GM18858 (cell line): ENCODE data around the gene CDKAL1.

Experiments used
- ATAC-seq: cut with Tn5 transposase; IDR thresholded peaks from one replicate; pipeline ENCODE4 v1.9.1; 2021; ENCODE audit not compliant: unreplicated experiment

The CDKAL1 gene

DNA sequence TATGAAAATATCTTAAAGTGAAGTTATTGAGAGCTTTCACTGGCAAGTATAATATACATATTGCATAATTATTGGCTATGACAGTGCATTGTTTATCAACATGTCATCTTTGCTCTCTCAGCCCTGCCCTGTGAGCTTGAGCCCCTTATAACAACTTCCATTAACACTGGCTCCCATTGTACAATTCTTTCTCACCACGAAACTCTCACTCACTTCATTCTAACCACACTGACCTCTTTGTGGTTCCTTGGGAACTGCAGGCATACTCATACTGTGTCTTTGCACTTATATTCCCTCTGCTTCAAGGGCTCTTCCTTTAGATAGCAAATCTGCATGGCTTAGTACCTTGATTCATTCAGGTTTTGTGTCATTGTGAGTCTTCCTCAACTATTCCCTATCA is 411.8 kb downstream of the CDKAL1 start:
- ATAC-seq: peak; percentile 93

DNA sequence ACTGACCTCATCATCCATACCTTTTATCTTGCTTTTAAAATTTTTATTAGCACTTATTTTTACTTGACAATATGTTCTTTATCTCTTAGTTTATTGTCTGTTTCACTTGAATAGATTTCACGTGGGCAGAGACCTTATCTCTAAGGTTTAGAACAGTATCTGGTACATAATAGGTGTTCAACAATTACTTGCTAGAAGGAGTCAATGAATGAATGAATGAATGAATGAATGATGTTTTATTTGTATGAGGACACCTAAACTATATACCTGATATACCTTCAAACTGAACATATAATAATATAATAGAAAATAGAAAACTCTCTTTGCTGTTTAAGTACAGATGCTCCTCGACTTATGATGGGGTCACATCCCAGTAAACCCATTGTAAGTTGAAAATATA is 412.6 kb downstream of the CDKAL1 start:
- ATAC-seq: no peak

DNA sequence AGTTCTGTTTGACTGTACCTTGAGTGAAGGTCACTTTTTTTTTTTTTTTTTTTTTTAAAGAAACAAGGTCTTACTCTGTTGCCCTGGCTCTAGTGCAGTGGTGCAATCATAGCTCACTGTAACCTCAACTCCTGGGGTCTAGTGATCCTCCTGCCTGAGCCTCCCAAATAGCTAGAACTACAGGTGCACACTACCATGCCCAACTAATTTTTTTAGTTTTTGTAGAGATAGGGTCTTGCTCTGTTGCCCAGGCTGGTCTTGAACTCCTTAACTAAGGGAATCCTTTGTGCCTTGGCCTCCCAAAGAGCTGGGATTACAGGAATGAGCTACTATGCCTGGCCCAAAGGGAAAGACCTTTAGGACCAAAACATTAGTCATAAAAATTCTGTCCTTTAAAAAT is 413.7 kb downstream of the CDKAL1 start:
- ATAC-seq: no peak

DNA sequence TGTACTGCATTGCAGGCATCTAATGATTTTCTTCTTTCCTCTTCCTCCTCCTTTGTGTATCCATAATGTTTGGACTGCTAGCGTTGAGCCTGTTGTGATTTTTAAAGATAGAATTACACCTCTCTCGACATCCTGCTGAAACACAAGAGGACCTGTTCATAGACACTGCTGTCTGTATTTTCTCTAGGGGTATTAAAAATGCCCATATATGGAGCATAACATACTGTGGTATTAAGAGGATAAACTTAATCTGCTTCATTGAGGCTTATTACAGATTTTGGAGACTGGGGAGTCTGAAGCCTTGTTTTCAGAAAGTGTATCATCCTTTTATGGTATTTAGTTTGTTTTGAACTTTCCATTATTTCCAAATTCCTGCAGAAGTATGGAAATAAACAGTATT is 414.3 kb downstream of the CDKAL1 start:
- no peak for ATAC-seq

DNA sequence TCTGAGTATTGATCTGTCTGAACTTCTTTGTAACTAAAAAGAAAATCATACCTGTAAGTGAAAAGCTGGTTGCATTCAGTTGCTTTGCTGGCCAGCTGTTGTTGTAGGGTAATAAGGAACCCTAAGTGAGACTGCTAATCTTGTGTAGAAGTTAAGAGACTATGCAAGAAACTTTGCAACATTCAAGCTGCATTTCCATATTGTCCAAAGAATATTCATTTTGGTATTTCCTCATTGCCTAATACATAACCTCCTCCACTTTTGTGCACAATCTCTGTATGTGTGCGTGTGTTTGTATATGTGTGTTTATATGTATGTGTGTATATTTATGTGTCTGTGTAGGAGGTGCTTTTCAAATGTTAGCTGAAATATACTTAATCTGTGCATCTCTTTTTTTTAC is 414.9 kb downstream of the CDKAL1 start:
- no peak for ATAC-seq

DNA sequence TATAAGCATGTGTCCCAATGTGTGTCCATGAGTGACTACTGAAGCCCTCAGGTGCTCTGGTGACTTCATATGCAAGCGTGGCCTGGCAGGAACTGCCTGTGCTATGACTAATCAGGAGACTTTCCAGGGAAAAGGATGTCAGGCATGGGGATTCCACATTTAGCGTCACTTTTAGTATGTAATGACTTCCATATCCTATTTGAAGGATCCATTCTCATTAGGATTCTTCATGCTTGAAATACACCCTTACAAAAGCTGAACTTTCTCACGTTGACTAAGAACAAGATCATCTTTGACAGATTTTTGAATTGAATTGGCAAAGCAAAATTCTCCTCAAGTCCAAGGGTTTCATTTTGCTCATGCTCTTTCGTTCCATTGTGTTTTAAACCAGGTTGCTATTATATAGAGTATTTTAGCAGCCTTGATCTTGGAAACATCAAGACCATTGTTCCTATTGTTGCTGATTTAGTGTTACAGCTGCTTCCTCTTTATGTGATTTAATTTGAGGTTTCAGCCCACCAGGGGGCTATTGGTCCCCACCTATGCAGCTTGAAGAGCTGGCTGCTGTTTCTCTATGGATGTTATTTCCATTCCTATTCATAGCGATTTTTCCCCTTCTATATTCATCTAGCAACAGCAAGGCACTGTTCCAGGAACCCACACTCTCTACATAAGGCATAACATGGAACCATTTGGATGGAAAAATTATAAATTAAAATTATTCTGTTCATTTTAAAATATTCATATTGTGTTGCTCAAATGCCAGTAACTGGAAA is 418.6 kb downstream of the CDKAL1 start:
- no peak for ATAC-seq

DNA sequence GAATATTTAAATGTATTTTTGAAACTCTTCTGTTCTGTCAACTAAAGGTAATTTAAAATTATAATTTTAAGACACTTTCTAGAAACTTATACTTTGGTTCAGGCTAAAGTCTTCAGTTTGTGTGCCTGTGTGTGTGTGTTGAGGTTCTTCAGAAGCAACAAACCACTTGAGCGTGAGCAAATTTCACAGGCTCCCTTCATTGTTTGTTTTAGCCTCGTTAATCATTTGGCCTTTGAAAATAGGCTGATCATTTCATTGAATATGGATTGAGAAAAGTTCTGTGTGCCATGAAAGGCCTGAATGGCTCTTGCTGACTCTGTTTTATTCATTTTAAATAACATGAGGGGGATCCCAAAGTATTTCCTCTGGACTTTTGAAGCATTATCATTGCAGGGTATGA is 420.1 kb downstream of the CDKAL1 start:
- ATAC-seq: no peak

DNA sequence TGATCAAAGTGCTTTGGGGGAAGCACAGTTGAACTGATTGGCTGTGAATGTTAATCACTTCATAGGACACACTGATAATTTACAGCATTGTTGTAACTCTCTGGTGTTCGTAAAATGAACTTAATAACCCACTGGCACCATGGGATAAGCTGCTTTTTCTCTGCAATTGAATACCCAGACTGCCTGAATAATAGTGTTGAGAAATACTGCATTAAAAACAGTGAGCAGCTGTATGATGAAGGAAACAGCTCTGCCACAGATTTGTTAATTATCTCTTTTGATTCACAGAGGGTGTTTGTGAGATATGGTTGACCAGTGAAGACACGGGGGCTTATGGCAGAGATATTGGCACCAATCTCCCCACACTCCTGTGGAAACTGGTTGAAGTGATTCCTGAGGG is 420.9 kb downstream of the CDKAL1 start:
- ATAC-seq: no peak

DNA sequence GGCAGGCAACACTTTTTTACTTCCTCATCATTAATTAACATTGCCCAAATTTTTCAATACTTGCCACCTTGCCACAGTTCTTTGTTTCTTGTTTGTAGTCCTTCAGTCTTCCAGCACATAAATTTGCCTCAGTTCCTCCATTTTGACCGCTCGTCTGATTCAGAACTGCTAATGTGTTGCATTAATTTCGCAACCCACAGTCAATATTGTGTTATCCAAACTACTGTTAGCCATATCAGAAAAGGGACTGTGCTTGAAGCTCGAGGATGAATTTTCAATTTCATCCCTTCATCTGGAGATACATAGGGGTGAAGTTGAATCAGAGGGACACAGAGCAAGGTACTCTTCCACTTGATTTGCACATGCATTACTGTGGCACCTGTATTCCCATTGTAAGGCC is 421.5 kb downstream of the CDKAL1 start:
- no peak for ATAC-seq

DNA sequence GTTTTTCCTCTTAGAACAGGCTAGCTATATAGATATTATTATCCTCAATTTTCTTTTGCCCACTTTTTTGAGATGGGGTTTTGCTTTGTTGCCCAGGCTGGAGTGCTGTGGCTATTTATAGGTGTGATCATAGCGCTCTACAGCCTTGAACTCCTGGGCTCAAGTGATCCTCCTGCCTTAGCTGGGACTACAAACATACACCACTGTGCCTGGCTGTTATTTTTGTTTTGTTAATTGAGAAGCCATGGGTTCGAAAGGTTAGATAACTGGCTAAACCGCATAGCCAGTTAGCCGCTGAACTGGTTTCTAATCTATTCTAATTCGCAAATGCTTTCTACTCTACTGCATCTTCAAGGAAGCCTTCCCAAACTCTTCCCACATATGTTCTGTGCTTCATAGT is 425.8 kb downstream of the CDKAL1 start:
- no peak for ATAC-seq

DNA sequence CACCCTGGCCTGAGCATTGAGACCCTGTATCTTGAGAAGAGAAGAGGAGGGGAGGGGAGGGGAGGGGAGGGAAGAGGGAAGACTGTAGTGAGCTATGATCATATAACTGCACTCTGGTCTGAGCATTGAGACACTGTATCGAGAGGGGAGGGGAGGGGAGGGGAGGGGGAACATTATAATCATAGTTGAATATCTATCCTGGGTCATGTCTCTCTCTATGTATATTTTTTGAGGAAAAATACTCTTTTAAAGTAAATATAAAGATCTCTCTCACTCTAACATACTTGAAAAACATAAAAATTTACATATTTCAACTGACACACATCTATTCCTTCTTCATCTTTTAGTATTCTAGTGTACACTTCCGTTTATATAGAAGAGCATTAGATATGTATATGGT is 431.0 kb downstream of the CDKAL1 start:
- ATAC-seq: no peak

DNA sequence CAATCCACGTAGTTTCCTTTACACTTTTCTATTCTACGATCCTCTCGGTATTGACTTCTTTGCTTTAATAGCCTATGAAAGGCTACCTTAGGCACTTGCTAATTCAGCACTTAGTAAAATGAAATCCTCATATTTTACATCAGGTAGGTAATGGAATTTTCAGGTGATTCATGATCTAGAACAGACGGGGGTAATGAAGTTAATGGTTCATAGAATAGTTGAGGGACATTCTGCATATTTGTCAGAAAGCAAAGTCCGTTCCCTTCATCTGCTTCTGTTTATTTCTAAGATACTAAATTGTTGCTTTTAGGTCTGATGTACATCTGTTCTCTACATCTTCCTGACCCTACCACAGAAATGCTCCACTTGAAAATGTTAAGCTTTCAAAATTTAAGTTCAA is 431.7 kb downstream of the CDKAL1 start:
- no peak for ATAC-seq

DNA sequence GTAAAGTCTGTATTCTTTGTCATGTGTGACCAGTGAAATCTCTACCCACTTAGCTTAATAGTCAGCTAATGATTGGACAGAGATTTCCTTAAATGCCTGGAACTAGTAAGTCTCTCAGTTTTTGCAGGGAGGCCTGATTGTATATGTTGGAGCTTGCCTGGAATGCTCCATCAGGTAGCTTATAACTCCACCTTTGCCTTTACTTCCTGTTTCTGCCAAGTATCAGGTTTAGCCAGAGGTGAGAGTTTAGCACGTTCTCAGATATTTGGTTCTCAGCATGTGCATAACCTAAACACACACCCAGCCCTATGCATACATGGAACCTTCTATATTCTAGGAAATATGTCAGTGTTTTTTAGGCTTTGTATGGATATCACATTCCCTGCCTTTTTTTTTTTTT is 435.3 kb downstream of the CDKAL1 start:
- ATAC-seq: no peak

DNA sequence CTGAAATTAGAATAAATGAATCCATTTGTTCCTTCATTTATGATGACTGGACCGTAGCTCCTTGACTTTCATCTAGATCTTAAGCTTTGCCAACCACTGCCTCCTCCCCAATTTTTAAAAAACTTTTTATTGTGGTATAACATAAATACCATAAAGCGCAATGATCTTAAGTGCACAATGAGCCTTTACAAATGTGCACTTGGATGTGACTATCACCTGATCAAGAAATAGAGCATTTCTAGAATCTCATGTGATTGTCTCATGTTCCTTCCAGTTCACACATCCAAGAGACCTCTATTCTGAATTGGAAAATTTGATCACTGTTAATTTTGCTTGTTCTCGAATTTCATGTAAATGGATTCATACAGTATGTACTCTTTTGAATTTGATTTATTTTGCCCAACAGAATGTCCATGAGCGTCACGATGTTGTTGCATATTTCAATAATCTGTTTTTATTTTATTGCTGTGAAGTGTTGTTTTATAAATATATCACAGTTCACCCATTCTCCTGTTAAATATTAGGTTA is 442.2 kb downstream of the CDKAL1 start:
- ATAC-seq: no peak

DNA sequence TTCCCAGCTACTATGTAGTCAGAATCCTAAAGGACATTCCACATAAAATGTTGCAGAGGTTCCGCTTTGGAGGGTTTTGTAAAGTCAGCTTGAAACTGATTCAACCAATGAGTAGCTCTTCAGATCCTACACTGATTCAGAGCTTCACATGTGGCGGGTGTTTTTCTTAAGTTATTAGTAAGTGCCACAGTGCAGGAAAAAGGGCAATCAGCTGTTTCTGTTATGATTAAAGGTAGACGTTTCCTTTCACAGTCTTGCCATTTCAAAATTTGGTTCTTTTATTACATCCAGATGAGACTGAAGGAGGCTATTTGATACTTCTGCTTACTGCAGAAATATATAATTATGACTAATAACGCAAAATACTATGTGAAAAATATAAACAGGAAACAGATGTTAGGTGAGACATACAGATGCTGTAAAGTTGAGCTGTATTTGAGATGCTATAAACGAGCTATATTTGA is 443.9 kb downstream of the CDKAL1 start:
- peak; percentile 89 for ATAC-seq

DNA sequence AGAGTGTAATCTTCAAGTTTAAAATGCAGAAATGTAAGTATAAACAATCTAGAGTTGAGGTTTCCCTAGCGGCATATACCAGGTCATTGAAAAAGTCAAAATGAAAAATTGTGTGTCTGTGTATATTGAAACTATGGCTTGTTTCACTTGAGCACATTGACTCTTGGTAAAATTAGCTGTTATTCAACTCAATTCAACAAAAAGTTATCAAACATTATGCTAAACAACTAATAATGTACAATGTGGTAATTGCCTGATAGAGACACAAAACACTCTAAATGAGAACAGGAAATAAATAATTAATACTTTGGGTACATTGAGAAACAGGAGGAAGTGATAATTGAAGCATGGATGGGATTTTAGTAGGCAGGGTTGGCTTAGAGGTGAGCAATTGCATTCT is 444.8 kb downstream of the CDKAL1 start:
- ATAC-seq: no peak

DNA sequence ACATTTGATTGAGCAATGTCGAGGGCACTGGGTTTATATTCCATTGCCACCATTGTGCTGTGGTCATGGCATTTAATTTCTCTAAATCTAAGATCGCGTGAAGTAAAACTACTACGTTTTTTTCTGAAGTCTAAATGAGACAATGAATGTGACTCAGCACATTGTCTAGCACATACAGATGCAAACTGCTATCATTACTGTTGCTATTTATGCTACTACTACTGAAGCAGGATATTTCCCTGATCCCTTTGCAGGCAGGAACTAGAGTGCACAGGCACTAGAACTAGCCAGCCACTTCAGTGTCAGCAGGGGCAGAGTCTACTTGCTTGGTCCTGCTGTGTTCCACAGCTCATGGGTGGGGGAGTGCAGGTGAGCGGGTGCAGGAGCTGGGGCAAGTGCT is 449.7 kb downstream of the CDKAL1 start:
- no peak for ATAC-seq

DNA sequence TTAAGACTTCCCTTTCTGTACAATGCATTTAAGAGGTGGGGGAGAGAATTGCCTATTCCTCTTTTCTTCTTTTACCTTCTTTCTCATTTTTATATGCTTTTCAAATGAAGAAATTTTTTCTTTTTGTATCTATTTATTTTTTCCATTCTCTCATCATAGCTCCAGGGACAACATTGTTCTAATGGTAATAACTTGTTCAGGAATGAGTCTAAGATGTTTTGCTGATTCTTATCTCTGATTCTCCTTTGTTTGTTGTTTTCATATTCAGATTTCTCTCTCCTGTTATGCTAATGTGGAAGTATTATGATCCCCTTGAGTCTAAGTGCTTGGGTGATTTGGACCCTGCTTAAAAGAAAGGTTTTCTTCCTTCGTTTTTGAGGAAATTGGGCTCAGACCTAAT is 451.6 kb downstream of the CDKAL1 start:
- ATAC-seq: no peak

DNA sequence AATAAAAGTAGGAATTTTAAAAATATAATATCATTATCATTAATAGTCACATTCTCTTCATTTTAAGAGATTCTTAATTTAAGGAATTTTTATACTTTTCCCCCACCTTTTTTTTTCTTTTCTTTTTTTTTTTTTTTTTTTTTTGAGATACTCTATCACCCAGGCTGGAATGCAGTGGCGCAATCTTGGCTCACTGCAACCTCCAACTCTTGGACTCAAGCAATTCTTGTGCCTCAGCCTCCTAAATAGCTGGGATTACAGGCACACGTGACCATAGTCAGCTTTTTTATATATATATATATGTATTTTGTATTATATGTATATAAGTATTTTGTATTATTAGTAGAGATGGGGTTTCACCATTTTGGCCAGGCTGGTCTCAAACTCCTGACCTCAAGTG is 457.7 kb downstream of the CDKAL1 start:
- ATAC-seq: no peak

DNA sequence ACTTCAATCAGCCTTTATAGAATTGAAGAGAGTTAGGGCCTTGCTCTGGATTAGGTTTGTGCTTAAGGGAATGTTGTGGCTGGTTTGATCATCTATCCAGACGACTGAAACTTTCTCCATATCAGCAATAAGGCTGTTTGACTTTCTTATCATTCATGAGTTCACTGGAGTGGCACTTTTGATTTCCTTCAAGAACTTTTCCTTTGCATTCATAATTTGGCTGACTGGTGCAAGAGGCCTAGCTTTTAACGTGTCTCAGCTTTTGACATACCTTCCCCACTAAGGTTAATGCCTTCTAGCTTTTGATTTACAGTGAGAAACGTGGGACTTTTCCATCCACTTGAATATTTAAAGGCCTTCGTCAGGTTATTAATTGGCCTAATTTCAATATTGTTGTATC is 461.8 kb downstream of the CDKAL1 start:
- ATAC-seq: no peak

DNA sequence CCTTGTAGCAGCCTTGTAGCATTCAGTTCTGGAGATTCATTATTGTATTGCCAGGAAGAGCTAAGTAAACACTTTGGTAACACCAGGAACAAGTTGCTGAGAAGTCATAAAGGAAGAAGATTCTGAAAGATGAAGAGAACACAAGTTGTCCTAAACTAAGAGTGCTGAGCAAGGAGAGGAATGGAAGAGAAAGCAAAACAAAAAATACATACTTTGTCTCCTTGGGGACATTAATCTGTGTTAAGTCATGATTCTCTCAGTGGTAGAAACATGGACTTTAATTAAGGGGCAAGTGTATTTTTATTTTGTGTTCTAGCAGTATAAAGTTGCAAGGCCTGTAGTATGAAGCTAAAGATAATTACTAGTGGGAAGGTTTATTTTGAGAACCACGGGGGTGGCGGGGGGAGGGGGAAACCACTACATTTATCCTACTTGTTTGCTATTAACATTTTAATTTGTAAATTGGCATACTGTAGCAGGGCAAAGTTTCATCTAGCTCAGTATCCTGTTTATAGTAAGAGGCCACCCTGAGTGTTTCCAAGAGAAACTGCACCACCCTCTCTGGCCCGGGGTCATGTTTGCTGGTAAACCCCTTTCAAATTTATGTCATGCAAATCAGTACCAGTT is 463.0 kb downstream of the CDKAL1 start:
- no peak for ATAC-seq

DNA sequence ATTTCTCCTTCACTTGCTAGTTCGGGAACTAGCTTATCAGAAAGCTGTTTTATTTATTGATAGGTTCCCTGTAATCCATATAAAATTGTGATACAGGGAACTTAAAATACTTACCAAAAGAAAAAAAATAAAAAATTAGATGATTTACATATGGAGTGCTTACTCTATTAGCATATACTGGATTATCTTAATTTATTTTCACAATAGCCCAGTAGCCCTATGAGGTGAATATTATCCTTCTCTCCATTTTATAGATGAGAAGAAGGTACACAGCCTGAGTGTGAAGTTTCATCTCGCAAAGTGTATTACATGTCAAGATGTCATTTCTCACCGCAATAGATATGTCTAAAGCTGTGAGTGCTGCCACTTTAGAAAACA is 463.5 kb downstream of the CDKAL1 start:
- ATAC-seq: no peak
